ENCODE results near the gene ABI1.

DNA sequence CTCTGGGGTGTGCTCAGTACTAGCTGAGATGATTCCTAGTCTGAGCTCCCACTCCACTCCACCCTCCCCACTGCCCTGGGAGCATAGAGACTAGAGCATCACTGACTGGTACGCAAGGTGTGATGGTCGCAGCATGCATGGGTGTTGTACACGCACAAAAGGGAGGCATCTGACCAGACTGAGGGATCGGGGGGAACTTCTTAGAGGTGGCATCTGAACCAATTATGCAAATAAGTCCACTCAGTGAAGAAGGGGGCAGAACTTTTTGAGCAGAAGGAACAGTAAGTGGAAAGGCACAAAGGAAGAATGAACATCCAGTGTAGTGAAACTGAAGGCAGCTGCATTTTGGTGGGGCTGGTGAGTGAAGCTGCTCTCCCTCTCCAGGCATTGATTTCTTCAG, 137.7 kb downstream of the ABI1 start:
- no peak for TF ChIP-seq CTCF (conservative IDR thresholded peaks at IDR 0.05; ENCODE audit: low read depth, low read length)
- no peak for TF ChIP-seq EZH2 (IDR thresholded peaks at IDR 0.05; ENCODE audit: low read length, unreplicated experiment)

All from PC-3 (cell line).